HEK293 (cell line): ENCODE data around the gene MITF.

Experiments used
- CTCF ChIA-PET: fragments of 350-600 bp; formaldehyde crosslinking; extraction: SDS; loops from one replicate; lab custom pipeline; 2021; ENCODE audit warnings: antibody characterized with exemption; lab: Yijun Ruan, JAX
- POLR2A ChIA-PET: fragments of 300-600 bp; formaldehyde crosslinking; extraction: SDS; loops from one replicate; lab custom pipeline; 2020; ENCODE audit warnings: antibody characterized with exemption, inconsistent platforms; lab: Yijun Ruan, JAX
- H3K27ac ChIP-seq: fragments of 200-500 bp; sonication (Bioruptor generic); 2 replicates; pipeline ENCODE4 v1.5.1; 2014; ENCODE audit warnings: low read depth, low read length, control low read depth, inconsistent platforms; ENCODE audit errors: extremely low read depth
- H3K36me3 ChIP-seq, 2 experiments: fragments of 200-500 bp in 1 of 2; sonication (Bioruptor generic) in 1 of 2; 1 replicate in 1 of 2; 2 replicates in 1 of 2; pipeline ENCODE4 v1.5.1; 2014 to 2017; ENCODE audit warnings: inconsistent platforms in 2 of 2, low read length in 2 of 2; ENCODE audit not compliant: control insufficient read depth in 2 of 2, insufficient read depth in 1 of 2
- H3K4me1 ChIP-seq: fragments of 200-500 bp; sonication (Bioruptor generic); 2 replicates; pipeline ENCODE4 v1.5.1; 2014; ENCODE audit warnings: mild to moderate bottlenecking, low read length, inconsistent platforms; ENCODE audit not compliant: control insufficient read depth, insufficient read depth
- H3K4me3 ChIP-seq: 2 replicates; pipeline ENCODE4 v1.5.1; 2011; ENCODE audit warnings: low read depth, mild to moderate bottlenecking, control low read depth, low read length, moderate library complexity
- H3K9me3 ChIP-seq: fragments of 200-500 bp; sonication (Bioruptor generic); 2 replicates; pipeline ENCODE4 v1.5.1; 2014; ENCODE audit warnings: low read depth, low read length, inconsistent platforms; ENCODE audit not compliant: control insufficient read depth, insufficient read depth
- GLIS1 ChIP-seq: fragments of 450-650 bp; formaldehyde crosslinking; IDR thresholded peaks from 2 replicates; pipeline ENCODE4 v1.5.1; 2016; ENCODE audit warnings: missing biosample characterization, missing genetic modification characterization
- ZBTB7A ChIP-seq: fragments of 450-650 bp; formaldehyde crosslinking; IDR thresholded peaks from 2 replicates; pipeline ENCODE4 v1.5.1; 2016; ENCODE audit warnings: low read depth, missing biosample characterization, missing genetic modification characterization
- ZIC2 ChIP-seq: fragments of 450-650 bp; formaldehyde crosslinking; IDR thresholded peaks from 2 replicates; pipeline ENCODE4 v1.5.1; 2016; ENCODE audit warnings: missing biosample characterization, missing genetic modification characterization
- ZNF138 ChIP-seq: fragments of 450-650 bp; formaldehyde crosslinking; IDR thresholded peaks from 2 replicates; pipeline ENCODE4 v1.5.1; 2016; ENCODE audit warnings: missing biosample characterization, missing genetic modification characterization, borderline replicate concordance
- ZNF155 ChIP-seq: fragments of 450-650 bp; formaldehyde crosslinking; IDR thresholded peaks from 2 replicates; pipeline ENCODE4 v1.5.1; 2016; ENCODE audit warnings: missing biosample characterization, missing genetic modification characterization
- ZNF16 ChIP-seq: fragments of 450-650 bp; formaldehyde crosslinking; IDR thresholded peaks from 2 replicates; pipeline ENCODE4 v1.5.1; 2016; ENCODE audit warnings: low read depth, missing biosample characterization, missing genetic modification characterization
- ZNF266 ChIP-seq: fragments of 450-650 bp; formaldehyde crosslinking; IDR thresholded peaks from 2 replicates; pipeline ENCODE4 v1.5.1; 2016; ENCODE audit warnings: missing biosample characterization, missing genetic modification characterization, low read depth
- ZNF433 ChIP-seq: fragments of 450-650 bp; formaldehyde crosslinking; IDR thresholded peaks from 2 replicates; pipeline ENCODE4 v1.5.1; 2016; ENCODE audit warnings: missing biosample characterization, missing genetic modification characterization, low read depth
- ZNF449 ChIP-seq: fragments of 450-650 bp; formaldehyde crosslinking; IDR thresholded peaks from 2 replicates; pipeline ENCODE4 v1.5.1; 2017; ENCODE audit warnings: missing biosample characterization, mild to moderate bottlenecking, missing genetic modification characterization, moderate library complexity
- ZNF555 ChIP-seq: fragments of 450-650 bp; formaldehyde crosslinking; conservative IDR thresholded peaks from 2 replicates; pipeline ENCODE4 v1.5.1; 2017; ENCODE audit warnings: missing biosample characterization, mild to moderate bottlenecking, missing genetic modification characterization, inconsistent platforms
- ZNF596 ChIP-seq: fragments of 450-650 bp; IDR thresholded peaks from 2 replicates; pipeline ENCODE4 v1.5.0; 2018; ENCODE audit warnings: missing biosample characterization, mild to moderate bottlenecking, missing genetic modification characterization, moderate library complexity
- ZNF624 ChIP-seq: fragments of 450-650 bp; formaldehyde crosslinking; IDR thresholded peaks from 2 replicates; pipeline ENCODE4 v1.5.1; 2017; ENCODE audit warnings: missing biosample characterization, missing genetic modification characterization
- ZNF701 ChIP-seq: fragments of 450-650 bp; formaldehyde crosslinking; IDR thresholded peaks from 2 replicates; pipeline ENCODE4 v1.5.1; 2016; ENCODE audit warnings: missing biosample characterization, missing genetic modification characterization
- ZNF707 ChIP-seq: fragments of 450-650 bp; formaldehyde crosslinking; IDR thresholded peaks from 2 replicates; pipeline ENCODE4 v1.5.1; 2016; ENCODE audit warnings: missing biosample characterization, missing genetic modification characterization
- ZNF768 ChIP-seq: fragments of 450-650 bp; formaldehyde crosslinking; IDR thresholded peaks from 2 replicates; pipeline ENCODE4 v1.5.1; 2018; ENCODE audit warnings: missing biosample characterization, mild to moderate bottlenecking, missing genetic modification characterization
- ZNF791 ChIP-seq: fragments of 450-650 bp; formaldehyde crosslinking; IDR thresholded peaks from 2 replicates; pipeline ENCODE4 v1.5.1; 2016; ENCODE audit warnings: missing biosample characterization, missing genetic modification characterization
- ZXDB ChIP-seq: fragments of 450-650 bp; formaldehyde crosslinking; IDR thresholded peaks from 2 replicates; pipeline ENCODE4 v1.5.1; 2016; ENCODE audit warnings: missing biosample characterization, missing genetic modification characterization
- TF ChIP-seq, protein P1 (sequence below): fragments of 450-650 bp; formaldehyde crosslinking; IDR thresholded peaks from 2 replicates; pipeline ENCODE4 v1.5.1; 2016; ENCODE audit warnings: missing biosample characterization, missing genetic modification characterization
- TF ChIP-seq, protein P2 (sequence below): fragments of 450-650 bp; formaldehyde crosslinking; conservative IDR thresholded peaks from 2 replicates; pipeline ENCODE4 v1.5.1; 2016; ENCODE audit warnings: low read depth, missing biosample characterization, missing genetic modification characterization
- TF ChIP-seq, protein P3 (sequence below): fragments of 450-650 bp; formaldehyde crosslinking; IDR thresholded peaks from 2 replicates; pipeline ENCODE4 v1.5.1; 2016; ENCODE audit warnings: missing biosample characterization, missing genetic modification characterization, borderline replicate concordance

MITF gene

DNA sequence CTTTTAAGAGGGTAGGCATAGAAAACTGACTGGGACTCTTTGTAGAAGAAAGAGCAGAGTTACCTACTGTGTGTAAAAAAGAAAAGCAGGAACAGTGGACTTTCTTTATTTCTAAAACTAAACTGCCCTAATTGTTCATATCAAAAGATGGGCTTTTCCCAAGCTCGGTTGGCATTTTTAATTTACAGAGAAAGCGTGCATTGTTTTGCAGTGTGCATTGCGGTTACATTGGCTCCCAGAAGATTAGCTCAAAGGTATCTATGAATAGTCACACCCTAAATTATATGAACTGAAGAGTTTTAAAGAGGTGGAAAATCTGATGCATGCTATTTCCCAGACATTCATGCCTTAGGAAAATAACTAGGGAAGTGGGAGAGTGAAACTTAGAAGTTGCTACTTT is 36.5 kb downstream of the MITF start:
- H3K27ac ChIP-seq, result no peak overlapping the region
- CTCF ChIA-PET, result no interaction called here
- POLR2A ChIA-PET, result no interaction called here

DNA sequence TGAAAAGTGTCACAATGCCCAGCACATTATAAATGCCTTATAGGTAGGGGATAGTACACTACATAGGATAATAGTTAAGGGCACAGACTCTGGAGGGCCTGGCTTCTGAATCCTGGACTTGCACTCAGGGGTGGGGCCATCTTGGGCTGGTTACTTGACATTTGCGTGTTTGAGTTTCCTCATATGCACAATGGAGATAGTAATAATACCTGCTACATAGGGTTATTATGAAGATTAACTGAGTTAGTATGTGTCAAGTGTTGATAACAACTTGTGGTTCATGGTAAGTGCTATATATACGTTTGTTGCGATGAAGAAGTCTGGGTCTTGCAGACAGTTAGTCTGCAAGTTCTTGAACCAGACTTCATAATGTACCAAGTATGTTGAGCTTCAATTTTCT is 37.0 kb downstream of the MITF start:
- ChIA-PET CTCF (no interaction called here), POLR2A (no interaction called here)
- H3K4me1 ChIP-seq, result no peaks in the 10 kb centered on the region
- H3K4me3 ChIP-seq, result no peak overlapping the region
- no peaks in the 10 kb centered on the region for H3K36me3 ChIP-seq
- H3K27ac ChIP-seq, result no peak overlapping the region
- no peaks in the 10 kb centered on the region for H3K9me3 ChIP-seq
- TF ChIP-seq ZNF555 (no peak), ZNF155 (tag by site-specific recombination) (no peak), ZNF266 (no peak), ZXDB (tag by site-specific recombination) (no peak), ZNF449 (no peak)
- TF ChIP-seq, protein P1, sequence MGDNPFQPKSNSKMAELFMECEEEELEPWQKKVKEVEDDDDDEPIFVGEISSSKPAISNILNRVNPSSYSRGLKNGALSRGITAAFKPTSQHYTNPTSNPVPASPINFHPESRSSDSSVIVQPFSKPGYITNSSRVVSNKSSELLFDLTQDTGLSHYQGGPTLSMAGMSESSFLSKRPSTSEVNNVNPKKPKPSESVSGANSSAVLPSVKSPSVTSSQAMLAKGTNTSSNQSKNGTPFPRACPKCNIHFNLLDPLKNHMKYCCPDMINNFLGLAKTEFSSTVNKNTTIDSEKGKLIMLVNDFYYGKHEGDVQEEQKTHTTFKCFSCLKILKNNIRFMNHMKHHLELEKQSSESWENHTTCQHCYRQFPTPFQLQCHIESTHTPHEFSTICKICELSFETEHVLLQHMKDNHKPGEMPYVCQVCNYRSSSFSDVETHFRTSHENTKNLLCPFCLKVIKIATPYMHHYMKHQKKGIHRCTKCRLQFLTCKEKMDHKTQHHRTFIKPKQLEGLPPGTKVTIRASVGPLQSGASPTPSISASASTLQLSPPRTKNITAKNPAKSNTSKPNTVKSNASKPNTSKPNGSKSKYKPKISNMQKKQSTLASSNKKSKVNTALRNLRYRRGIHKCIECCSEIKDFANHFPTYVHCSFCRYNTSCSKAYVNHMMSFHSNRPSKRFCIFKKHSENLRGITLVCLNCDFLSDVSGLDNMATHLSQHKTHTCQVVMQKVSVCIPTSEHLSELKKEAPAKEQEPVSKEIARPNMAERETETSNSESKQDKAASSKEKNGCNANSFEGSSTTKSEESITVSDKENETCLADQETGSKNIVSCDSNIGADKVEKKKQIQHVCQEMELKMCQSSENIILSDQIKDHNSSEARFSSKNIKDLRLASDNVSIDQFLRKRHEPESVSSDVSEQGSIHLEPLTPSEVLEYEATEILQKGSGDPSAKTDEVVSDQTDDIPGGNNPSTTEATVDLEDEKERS, result no peak

More for the DNA sequence above, 36.5 kb downstream of the MITF start:
- no peaks in the 10 kb centered on the region for H3K4me1 ChIP-seq
- TF ChIP-seq, protein P1, result no peak
- TF ChIP-seq ZNF707 (tag by site-specific recombination) (no peak), ZNF624 (tag by site-specific recombination) (no peak), ZNF138 (tag by site-specific recombination) (no peak), ZNF433 (tag by site-specific recombination) (no peak), ZNF768 (tag by site-specific recombination) (no peak), ZNF701 (no peak), ZIC2 (tag by site-specific recombination) (no peak), ZNF16 (tag by site-specific recombination) (no peak), GLIS1 (tag by site-specific recombination) (no peak), ZBTB7A (tag by site-specific recombination) (no peak), ZNF596 (no peak), ZNF791 (no peak)
- TF ChIP-seq, protein P2, sequence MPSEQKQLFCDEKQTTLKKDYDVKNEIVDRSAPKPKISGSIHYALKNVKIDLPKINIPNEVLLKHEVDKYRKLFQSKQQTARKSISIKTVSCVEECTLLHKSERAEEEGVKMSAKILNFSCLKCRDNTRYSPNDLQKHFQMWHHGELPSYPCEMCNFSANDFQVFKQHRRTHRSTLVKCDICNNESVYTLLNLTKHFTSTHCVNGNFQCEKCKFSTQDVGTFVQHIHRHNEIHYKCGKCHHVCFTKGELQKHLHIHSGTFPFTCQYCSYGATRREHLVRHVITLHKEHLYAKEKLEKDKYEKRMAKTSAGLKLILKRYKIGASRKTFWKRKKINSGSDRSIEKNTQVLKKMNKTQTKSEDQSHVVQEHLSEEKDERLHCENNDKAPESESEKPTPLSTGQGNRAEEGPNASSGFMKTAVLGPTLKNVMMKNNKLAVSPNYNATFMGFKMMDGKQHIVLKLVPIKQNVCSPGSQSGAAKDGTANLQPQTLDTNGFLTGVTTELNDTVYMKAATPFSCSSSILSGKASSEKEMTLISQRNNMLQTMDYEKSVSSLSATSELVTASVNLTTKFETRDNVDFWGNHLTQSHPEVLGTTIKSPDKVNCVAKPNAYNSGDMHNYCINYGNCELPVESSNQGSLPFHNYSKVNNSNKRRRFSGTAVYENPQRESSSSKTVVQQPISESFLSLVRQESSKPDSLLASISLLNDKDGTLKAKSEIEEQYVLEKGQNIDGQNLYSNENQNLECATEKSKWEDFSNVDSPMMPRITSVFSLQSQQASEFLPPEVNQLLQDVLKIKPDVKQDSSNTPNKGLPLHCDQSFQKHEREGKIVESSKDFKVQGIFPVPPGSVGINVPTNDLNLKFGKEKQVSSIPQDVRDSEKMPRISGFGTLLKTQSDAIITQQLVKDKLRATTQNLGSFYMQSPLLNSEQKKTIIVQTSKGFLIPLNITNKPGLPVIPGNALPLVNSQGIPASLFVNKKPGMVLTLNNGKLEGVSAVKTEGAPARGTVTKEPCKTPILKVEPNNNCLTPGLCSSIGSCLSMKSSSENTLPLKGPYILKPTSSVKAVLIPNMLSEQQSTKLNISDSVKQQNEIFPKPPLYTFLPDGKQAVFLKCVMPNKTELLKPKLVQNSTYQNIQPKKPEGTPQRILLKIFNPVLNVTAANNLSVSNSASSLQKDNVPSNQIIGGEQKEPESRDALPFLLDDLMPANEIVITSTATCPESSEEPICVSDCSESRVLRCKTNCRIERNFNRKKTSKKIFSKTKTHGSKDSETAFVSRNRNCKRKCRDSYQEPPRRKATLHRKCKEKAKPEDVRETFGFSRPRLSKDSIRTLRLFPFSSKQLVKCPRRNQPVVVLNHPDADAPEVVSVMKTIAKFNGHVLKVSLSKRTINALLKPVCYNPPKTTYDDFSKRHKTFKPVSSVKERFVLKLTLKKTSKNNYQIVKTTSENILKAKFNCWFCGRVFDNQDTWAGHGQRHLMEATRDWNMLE (tag by site-specific recombination), result no peak
- TF ChIP-seq, protein P3, sequence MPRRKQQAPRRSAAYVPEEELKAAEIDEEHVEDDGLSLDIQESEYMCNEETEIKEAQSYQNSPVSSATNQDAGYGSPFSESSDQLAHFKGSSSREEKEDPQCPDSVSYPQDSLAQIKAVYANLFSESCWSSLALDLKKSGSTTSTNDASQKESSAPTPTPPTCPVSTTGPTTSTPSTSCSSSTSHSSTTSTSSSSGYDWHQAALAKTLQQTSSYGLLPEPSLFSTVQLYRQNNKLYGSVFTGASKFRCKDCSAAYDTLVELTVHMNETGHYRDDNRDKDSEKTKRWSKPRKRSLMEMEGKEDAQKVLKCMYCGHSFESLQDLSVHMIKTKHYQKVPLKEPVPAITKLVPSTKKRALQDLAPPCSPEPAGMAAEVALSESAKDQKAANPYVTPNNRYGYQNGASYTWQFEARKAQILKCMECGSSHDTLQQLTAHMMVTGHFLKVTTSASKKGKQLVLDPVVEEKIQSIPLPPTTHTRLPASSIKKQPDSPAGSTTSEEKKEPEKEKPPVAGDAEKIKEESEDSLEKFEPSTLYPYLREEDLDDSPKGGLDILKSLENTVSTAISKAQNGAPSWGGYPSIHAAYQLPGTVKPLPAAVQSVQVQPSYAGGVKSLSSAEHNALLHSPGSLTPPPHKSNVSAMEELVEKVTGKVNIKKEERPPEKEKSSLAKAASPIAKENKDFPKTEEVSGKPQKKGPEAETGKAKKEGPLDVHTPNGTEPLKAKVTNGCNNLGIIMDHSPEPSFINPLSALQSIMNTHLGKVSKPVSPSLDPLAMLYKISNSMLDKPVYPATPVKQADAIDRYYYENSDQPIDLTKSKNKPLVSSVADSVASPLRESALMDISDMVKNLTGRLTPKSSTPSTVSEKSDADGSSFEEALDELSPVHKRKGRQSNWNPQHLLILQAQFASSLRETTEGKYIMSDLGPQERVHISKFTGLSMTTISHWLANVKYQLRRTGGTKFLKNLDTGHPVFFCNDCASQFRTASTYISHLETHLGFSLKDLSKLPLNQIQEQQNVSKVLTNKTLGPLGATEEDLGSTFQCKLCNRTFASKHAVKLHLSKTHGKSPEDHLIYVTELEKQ (tag by site-specific recombination), result no peak
- H3K36me3 ChIP-seq, result no peaks in the 10 kb centered on the region
- H3K4me3 ChIP-seq, result no peak overlapping the region
- no peaks in the 10 kb centered on the region for H3K9me3 ChIP-seq
